Loucy (cell line): ENCODE data around the gene ADAMTS16.

Source experiments
- H2AFZ ChIP-seq: fragments of 200-600 bp; sonication (generic); 2 replicates; pipeline ENCODE4 v1.6.0; 2016; ENCODE audit warnings: antibody characterized with exemption, mild to moderate bottlenecking, low read length, moderate library complexity
- H3F3A ChIP-seq: fragments of 200-600 bp; 2 replicates; pipeline ENCODE4 v1.6.0; 2016; ENCODE audit warnings: antibody characterized with exemption, low read depth, mild to moderate bottlenecking
- H3K27me3 ChIP-seq: fragments of 200-600 bp; sonication (generic); 2 replicates; pipeline ENCODE4 v1.6.1; 2014; ENCODE audit warnings: low read length, mild to moderate bottlenecking; ENCODE audit not compliant: insufficient read depth, poor library complexity, severe bottlenecking
- H3K36me3 ChIP-seq: fragments of 200-600 bp; sonication (generic); 2 replicates; pipeline ENCODE4 v1.6.1; 2016; ENCODE audit warnings: low read length; ENCODE audit not compliant: insufficient read depth
- H3K4me1 ChIP-seq: fragments of 200-600 bp; sonication (generic); 2 replicates; pipeline ENCODE4 v1.5.1; 2014; ENCODE audit warnings: low read length, mild to moderate bottlenecking; ENCODE audit not compliant: insufficient read depth, poor library complexity, severe bottlenecking
- H3K4me2 ChIP-seq: fragments of 200-600 bp; sonication (generic); 2 replicates; pipeline ENCODE4 v1.6.0; 2014; ENCODE audit warnings: antibody characterized with exemption, low read length, low read depth, mild to moderate bottlenecking; ENCODE audit not compliant: poor library complexity, severe bottlenecking
- H3K4me3 ChIP-seq: fragments of 200-600 bp; sonication (generic); 2 replicates; pipeline ENCODE4 v1.5.1; 2014; ENCODE audit warnings: low read length, mild to moderate bottlenecking, mixed read lengths; ENCODE audit not compliant: poor library complexity, severe bottlenecking
- H3K79me2 ChIP-seq: fragments of 200-600 bp; sonication (generic); 2 replicates; pipeline ENCODE4 v1.6.1; 2014; ENCODE audit warnings: low read length; ENCODE audit not compliant: insufficient read depth
- H3K9ac ChIP-seq: fragments of 200-600 bp; sonication (generic); 2 replicates; pipeline ENCODE4 v1.6.0; 2014; ENCODE audit warnings: mild to moderate bottlenecking, low read depth, low read length, moderate library complexity; ENCODE audit not compliant: poor library complexity, severe bottlenecking
- H3K9me2 ChIP-seq: fragments of 200-600 bp; sonication (generic); replicated peaks from 2 replicates; pipeline ENCODE4 v1.6.1; 2016; ENCODE audit warnings: low read depth, low read length, mixed read lengths
- H3K9me3 ChIP-seq: fragments of 200-600 bp; sonication (generic); 2 replicates; pipeline ENCODE4 v1.6.1; 2014; ENCODE audit warnings: mild to moderate bottlenecking, antibody characterized with exemption, low read length, low read depth; ENCODE audit not compliant: insufficient read depth
- H4K20me1 ChIP-seq: fragments of 200-600 bp; sonication (generic); 2 replicates; pipeline ENCODE4 v1.6.0; 2014; ENCODE audit warnings: antibody characterized with exemption, low read length, mild to moderate bottlenecking; ENCODE audit not compliant: insufficient read depth, poor library complexity, severe bottlenecking
- CTCF ChIP-seq: fragments of 200-600 bp; sonication (generic); conservative IDR thresholded peaks from 2 replicates; pipeline ENCODE4 v1.5.1; 2014; ENCODE audit warnings: mild to moderate bottlenecking, antibody characterized with exemption, low read length
- EZH2phosphoT487 ChIP-seq: fragments of 200-600 bp; IDR thresholded peaks from 2 replicates; pipeline ENCODE4 v1.6.1; 2018; ENCODE audit warnings: antibody characterized with exemption, mild to moderate bottlenecking, moderate library complexity, borderline replicate concordance

The ADAMTS16 gene

DNA sequence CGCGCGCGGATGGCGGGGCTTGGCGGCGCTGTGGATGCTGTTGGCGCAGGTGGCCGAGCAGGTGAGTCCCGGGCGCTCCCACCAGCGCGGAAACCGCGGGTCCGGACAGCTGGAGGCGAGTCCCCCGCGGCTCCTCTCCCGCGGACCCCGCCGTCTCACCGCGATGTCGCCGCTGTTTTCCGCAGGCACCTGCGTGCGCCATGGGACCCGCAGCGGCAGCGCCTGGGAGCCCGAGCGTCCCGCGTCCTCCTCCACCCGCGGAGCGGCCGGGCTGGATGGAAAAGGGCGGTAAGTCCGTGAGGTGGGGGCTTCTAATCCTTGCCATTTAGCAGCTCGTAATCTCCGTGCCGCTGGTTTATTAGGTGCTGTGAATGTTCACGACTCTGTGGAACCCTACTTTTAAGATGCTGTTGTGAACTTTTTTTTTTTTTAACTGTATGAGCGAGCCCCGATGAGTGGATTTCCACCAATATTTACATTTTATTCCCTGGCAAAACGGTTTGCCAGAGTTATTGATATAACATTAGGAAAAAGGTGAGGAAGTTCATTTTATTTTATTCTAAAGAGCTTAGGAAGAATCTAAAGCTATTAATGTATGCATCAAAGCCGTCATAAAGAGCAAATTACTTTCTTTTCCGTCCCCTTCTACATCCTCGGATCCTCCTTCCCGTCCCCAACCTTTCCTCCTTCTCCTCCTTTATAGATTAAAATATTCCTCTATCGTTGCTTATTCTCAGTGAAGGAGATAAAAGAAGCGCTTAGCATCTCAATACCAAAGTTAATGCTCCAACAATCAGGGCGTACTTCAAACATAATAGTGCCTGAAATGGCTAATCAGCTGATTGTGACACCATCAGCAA is 579 bp downstream of the ADAMTS16 start:
- no peak overlapping the region for H3K9ac ChIP-seq
- no peaks in the 10 kb centered on the region for H3F3A ChIP-seq
- H3K4me2 ChIP-seq, result no peak overlapping the region
- TF ChIP-seq EZH2phosphoT487 (no peak), CTCF (no peak)
- no peaks in the 10 kb centered on the region for H3K27me3 ChIP-seq
- no peaks in the 10 kb centered on the region for H4K20me1 ChIP-seq
- no peaks in the 10 kb centered on the region for H3K4me1 ChIP-seq
- H3K9me3 ChIP-seq, result no peaks in the 10 kb centered on the region
- H2AFZ ChIP-seq, result no peak overlapping the region
- H3K9me2 ChIP-seq, result no peaks in the 10 kb centered on the region
- H3K79me2 ChIP-seq, result no peaks in the 10 kb centered on the region
- no peaks in the 10 kb centered on the region for H3K36me3 ChIP-seq
- no peak overlapping the region for H3K4me3 ChIP-seq

DNA sequence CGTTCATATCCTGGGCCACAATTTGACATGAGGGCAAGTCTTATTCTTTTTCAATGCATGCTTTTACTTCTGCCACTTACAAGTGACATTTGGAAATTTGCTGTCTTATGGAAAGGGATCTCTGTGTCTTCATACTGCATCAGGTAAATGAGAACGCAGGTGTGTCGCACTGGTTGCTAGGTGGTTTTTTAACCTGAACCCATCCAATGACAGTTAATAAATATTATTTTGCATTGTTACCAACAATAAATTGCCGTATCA is 1.1 kb downstream of the ADAMTS16 start:
- TF ChIP-seq EZH2phosphoT487 (no peak), CTCF (no peak)
- Histone ChIP-seq H3K9ac (no peak overlapping the region), H3K4me2 (no peak overlapping the region)

DNA sequence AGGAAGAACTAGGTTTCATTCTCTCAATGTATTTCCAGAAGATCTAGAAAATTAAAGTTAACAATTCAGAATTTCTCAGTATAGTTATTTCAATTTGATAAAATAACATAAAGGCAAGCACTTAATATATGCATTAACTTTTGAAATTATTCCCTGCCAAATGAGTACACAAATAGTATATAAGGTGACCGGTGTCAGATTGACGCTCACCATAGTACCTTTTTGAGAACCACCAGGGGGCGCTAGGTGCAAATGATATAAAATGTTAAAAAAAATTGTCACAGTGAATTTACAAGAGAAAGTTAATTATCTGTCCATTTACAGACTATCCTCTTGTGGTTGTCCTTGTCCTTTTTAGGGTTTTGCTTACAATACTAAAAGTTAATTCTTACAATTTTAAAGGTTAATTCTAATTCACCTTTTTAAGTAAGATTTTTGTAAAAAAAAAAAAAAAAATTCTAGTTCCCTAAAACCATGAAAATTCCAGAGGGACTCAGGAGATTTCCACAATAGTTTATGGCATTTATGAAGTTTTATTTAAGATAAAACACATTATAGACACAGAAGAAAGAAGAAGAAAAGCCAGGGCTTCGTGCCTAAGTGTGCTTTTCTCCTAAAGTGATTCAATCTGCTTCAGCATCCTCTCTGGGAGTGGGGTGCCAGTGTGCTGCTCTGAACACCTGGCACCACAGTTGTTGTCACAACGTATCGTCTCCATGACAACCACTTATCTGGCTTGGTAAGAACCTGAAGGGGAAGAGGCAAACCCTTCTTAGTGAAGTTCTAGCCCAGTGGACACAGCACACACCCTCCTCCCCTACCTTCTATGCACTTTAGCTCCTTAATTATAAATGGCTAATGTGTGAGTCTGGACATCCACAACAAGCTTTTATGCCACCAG is 1.7 kb downstream of the ADAMTS16 start:
- Histone ChIP-seq H3K9ac (no peak overlapping the region), H3K79me2 (no peaks in the 10 kb centered on the region), H3K36me3 (no peaks in the 10 kb centered on the region), H3K9me2 (no peaks in the 10 kb centered on the region), H2AFZ (no peak overlapping the region), H3K9me3 (no peaks in the 10 kb centered on the region), H3K4me1 (no peaks in the 10 kb centered on the region), H4K20me1 (no peaks in the 10 kb centered on the region), H3K4me2 (no peak overlapping the region), H3F3A (no peaks in the 10 kb centered on the region), H3K4me3 (no peak overlapping the region), H3K27me3 (no peaks in the 10 kb centered on the region)
- TF ChIP-seq EZH2phosphoT487 (no peak), CTCF (peak; percentile 82)

More for the DNA sequence above, 1.1 kb downstream of the ADAMTS16 start:
- Histone ChIP-seq H3K27me3 (no peaks in the 10 kb centered on the region), H3K9me2 (no peaks in the 10 kb centered on the region), H3K9me3 (no peaks in the 10 kb centered on the region), H3K36me3 (no peaks in the 10 kb centered on the region), H4K20me1 (no peaks in the 10 kb centered on the region), H3K4me3 (no peak overlapping the region), H3K79me2 (no peaks in the 10 kb centered on the region), H2AFZ (no peak overlapping the region), H3K4me1 (no peaks in the 10 kb centered on the region), H3F3A (no peaks in the 10 kb centered on the region)
